Measurements from ENCODE around the gene ATP10A.
"Not testable (repeated sequence)": the region's sequence is repeated elsewhere in the genome, so short reads cannot be mapped to it uniquely, and the experiment has no call there.

GRCh38 chr15:25771736-25772135, 91.4 kb downstream of the ATP10A start:
- not testable (repeated sequence) for TF ChIP-seq CTCF, POLR2A, POLR2AphosphoS5 (IDR thresholded peaks at IDR 0.05)
